Gastrocnemius medialis (tissue), 4 donors: Measurements from ENCODE around the gene CAMKK2. TPM values are rescaled to one million over a fixed set of nuclear protein-coding genes. Genes with fewer than 3 reads are reported as not detected.

Experiments
- ATAC-seq, 2 donors: fragments of 150-250 bp; one replicate each; pipeline ENCODE4 v1.9.1; 2016
- DNase-seq, 2 donors: peaks; one replicate each; pipeline ENCODE4 v3.0.0-alpha.2; 2019
- H3K27ac ChIP-seq, 4 donors: fragments of 200-600 bp; sonication (generic); 1 replicate in 1 of 4; 2 replicates in 3 of 4; pipeline ENCODE4 v1.5.1; 2016 to 2018; ENCODE audit warnings: mild to moderate bottlenecking in 2 of 4, moderate library complexity in 1 of 4
- H3K27me3 ChIP-seq, 3 donors: fragments of 200-600 bp; sonication (generic) in 2 of 3; 1 replicate in 1 of 3; 2 replicates in 2 of 3; pipeline versions ENCODE4 v1.5.1 to v1.6.0; 2016 to 2019; ENCODE audit warnings: mild to moderate bottlenecking in 1 of 3, moderate library complexity in 1 of 3
- H3K36me3 ChIP-seq, 2 donors: fragments of 200-600 bp; sonication (generic) in 1 of 2; one replicate each; pipeline ENCODE4 v1.5.1; 2017 to 2018
- H3K4me1 ChIP-seq, 2 donors: fragments of 200-600 bp; sonication (generic) in 1 of 2; one replicate each; pipeline ENCODE4 v1.5.1; 2016 to 2017; ENCODE audit warnings: mild to moderate bottlenecking in 2 of 2
- H3K4me3 ChIP-seq, 4 donors: fragments of 200-600 bp; sonication (generic) in 3 of 4; 1 replicate in 1 of 4; 2 replicates in 3 of 4; pipeline ENCODE4 v1.5.1; 2016 to 2019; ENCODE audit warnings: mild to moderate bottlenecking in 2 of 4
- H3K9me3 ChIP-seq, 3 donors: fragments of 200-600 bp; sonication (generic) in 2 of 3; 1 replicate in 1 of 3; 2 replicates in 2 of 3; pipeline ENCODE4 v1.5.1; 2016 to 2019
- CTCF ChIP-seq, 5 experiments: fragments of 450-650 bp in 3 of 5; fragments of 200-600 bp in 2 of 5; sonication (generic) in 2 of 5; IDR thresholded peaks in 4 of 5; conservative IDR thresholded peaks in 1 of 5; 1 replicate in 4 of 5; 2 replicates in 1 of 5; pipeline ENCODE4 v1.5.1; 2016 to 2019; ENCODE audit warnings: antibody characterized with exemption in 5 of 5, mild to moderate bottlenecking in 3 of 5, moderate library complexity in 3 of 5
- POLR2A ChIP-seq, 2 donors: fragments of 450-650 bp; IDR thresholded peaks; one replicate each; pipeline ENCODE4 v1.6.1; 2017; ENCODE audit warnings: antibody characterized with exemption in 2 of 2, mild to moderate bottlenecking in 2 of 2, moderate library complexity in 2 of 2
- in situ Hi-C, 4 donors: fragments of 200-750 bp; cut with MboI; loops; one replicate each; pipeline versions ENCODE4 v1.15.0 to v1.8.0; 2017; ENCODE audit warnings: low sequenced_read_pairs in 4 of 4
- intact Hi-C: fragments of 100-400 bp; cut with DNase I; formaldehyde crosslinking; loops from one replicate; pipeline ENCODE4 v1.15.1; 2023; ENCODE audit warnings: low total_unique reads
- total RNA-seq, 4 donors: library from RNA; depleted of rRNA; stranded (reverse); fragments of >200 nt; gene quantifications; one replicate each; pipeline versions ENCODE4 v1.1.0 to v1.2.3, GENCODE V29; 2016

Gene CAMKK2
- total RNA-seq, 4 donors from 2014 or later = 6.0 to 10.2 (median 7.5) TPM

GRCh38 chr12:121189131-121189530 is 107.4 kb downstream of the CAMKK2 start:
- no peak for TF ChIP-seq POLR2A (IDR thresholded peaks at IDR 0.05)
- no peak for TF ChIP-seq CTCF (IDR thresholded peaks at IDR 0.05 in 4 of 5, conservative IDR thresholded peaks at IDR 0.05 in 1 of 5)
- in situ Hi-C loops = no loop called here
- intact Hi-C loops = no loop called here
- Histone ChIP-seq H3K27me3 (no peaks in the 10 kb centered on the region), H3K27ac (no peak overlapping the region), H3K9me3 (no peaks in the 10 kb centered on the region), H3K36me3 (no peaks in the 10 kb centered on the region), H3K4me1 (no peaks in the 10 kb centered on the region), H3K4me3 (no peak overlapping the region)
- DNase-seq (no peak), ATAC-seq (no peak)

- no peak for ATAC-seq
- H3K4me1 ChIP-seq = no peaks in the 10 kb centered on the region
- no peaks in the 10 kb centered on the region for H3K36me3 ChIP-seq
- no peak overlapping the region for H3K4me3 ChIP-seq
- H3K9me3 ChIP-seq = no peaks in the 10 kb centered on the region
- no peaks in the 10 kb centered on the region for H3K27me3 ChIP-seq
- DNase-seq = no peak
- H3K27ac ChIP-seq = no peak overlapping the region
- intact Hi-C loops = no loop called here
- in situ Hi-C loops = no loop called here
- TF ChIP-seq CTCF (IDR thresholded peaks at IDR 0.05 in 4 of 5, conservative IDR thresholded peaks at IDR 0.05 in 1 of 5) (no peak), POLR2A (IDR thresholded peaks at IDR 0.05) (no peak)
Observed at GRCh38 chr12:121188227-121188626, 108.3 kb downstream of the CAMKK2 start.

Other genes starting within 250 kb of the CAMKK2 start
- under 1 TPM in 3 of 4 donors, not detected in 1; 0.35 to 0.46 (median 0.41) TPM for gene P2RX7, start 163.8 kb downstream of the CAMKK2 start, total RNA-seq
- gene P2RX4, start 86.6 kb downstream of the CAMKK2 start, total RNA-seq = 1 to 10 TPM; 3.9 to 7.9 (median 6.1) TPM
- gene ANAPC5, start 55.7 kb upstream of the CAMKK2 start, total RNA-seq = 100 to 1,000 TPM in 1 of 4 donors, 10 to 100 TPM in 3; 84.1 to 128 (median 91.8) TPM
- 10 to 100 TPM; 32.3 to 57.1 (median 46.2) TPM for gene RNF34, start 103.4 kb upstream of the CAMKK2 start, total RNA-seq